PFSK-1 (cell line): ENCODE measurements around the gene COQ8A.

ENCODE experiments used
- POLR2AphosphoS5 ChIP-seq: IDR thresholded peaks from 2 replicates; pipeline ENCODE4 v1.6.1; 2012; ENCODE audit warnings: low read depth, mild to moderate bottlenecking, control low read depth, low read length, moderate library complexity
- TF ChIP-seq, protein P1 (sequence below), 2 experiments: IDR thresholded peaks; 2 replicates each; pipeline versions ENCODE4 v1.6.1 to v1.8.0; 2011 to 2012; ENCODE audit warnings: low read depth in 2 of 2, low read length in 2 of 2, control low read depth in 1 of 2, inconsistent platforms in 1 of 2, mild to moderate bottlenecking in 1 of 2, moderate library complexity in 1 of 2; ENCODE audit not compliant: insufficient read depth in 1 of 2

DNA sequence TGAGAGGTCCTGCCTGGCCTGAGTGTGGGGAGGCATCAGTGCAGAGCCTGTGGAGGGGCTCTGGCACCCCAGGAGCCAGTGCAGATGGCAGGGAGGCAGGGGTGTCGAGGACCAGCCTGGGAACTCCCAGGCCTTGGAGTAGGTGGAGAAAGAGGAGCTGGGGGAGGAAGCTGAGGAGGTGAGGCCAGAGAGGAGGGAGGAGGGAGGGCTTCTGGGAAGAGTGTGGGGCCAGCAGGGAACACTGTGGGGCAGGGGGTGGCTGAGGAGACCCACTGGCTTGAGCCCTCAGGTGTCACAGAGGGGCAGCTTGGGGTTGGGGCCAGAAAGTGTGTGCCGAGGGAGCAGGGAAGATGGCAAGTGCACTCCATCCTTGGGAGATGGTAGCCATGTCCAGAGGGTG, 3.8 kb downstream of the COQ8A start:
- TF ChIP-seq, protein P1, sequence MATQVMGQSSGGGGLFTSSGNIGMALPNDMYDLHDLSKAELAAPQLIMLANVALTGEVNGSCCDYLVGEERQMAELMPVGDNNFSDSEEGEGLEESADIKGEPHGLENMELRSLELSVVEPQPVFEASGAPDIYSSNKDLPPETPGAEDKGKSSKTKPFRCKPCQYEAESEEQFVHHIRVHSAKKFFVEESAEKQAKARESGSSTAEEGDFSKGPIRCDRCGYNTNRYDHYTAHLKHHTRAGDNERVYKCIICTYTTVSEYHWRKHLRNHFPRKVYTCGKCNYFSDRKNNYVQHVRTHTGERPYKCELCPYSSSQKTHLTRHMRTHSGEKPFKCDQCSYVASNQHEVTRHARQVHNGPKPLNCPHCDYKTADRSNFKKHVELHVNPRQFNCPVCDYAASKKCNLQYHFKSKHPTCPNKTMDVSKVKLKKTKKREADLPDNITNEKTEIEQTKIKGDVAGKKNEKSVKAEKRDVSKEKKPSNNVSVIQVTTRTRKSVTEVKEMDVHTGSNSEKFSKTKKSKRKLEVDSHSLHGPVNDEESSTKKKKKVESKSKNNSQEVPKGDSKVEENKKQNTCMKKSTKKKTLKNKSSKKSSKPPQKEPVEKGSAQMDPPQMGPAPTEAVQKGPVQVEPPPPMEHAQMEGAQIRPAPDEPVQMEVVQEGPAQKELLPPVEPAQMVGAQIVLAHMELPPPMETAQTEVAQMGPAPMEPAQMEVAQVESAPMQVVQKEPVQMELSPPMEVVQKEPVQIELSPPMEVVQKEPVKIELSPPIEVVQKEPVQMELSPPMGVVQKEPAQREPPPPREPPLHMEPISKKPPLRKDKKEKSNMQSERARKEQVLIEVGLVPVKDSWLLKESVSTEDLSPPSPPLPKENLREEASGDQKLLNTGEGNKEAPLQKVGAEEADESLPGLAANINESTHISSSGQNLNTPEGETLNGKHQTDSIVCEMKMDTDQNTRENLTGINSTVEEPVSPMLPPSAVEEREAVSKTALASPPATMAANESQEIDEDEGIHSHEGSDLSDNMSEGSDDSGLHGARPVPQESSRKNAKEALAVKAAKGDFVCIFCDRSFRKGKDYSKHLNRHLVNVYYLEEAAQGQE (IDR thresholded peaks at IDR 0.05; ENCODE audit: insufficient read depth in 1 of 2, low read depth in 2 of 2, low read length in 2 of 2): no peak
- no peak for TF ChIP-seq POLR2AphosphoS5
